HG02588 (cell line): ENCODE results near the gene C16orf92.

Source experiments
- ATAC-seq: cut with Tn5 transposase; IDR thresholded peaks from one replicate; pipeline ENCODE4 v1.9.1; 2021; ENCODE audit warnings: mild to moderate bottlenecking, moderate library complexity; ENCODE audit not compliant: unreplicated experiment

C16orf92 gene

GRCh38 chr16:30053376-30054015, 30.5 kb downstream of the C16orf92 start:
- peak; percentile 17 for ATAC-seq

GRCh38 chr16:30054451-30054850, 31.5 kb downstream of the C16orf92 start:
- no peak for ATAC-seq

- ATAC-seq, result no peak
Measured at GRCh38 chr16:30054959-30055553, 32.1 kb downstream of the C16orf92 start.

- ATAC-seq, result no peak
Measured at GRCh38 chr16:30060346-30060745, 37.3 kb downstream of the C16orf92 start.

GRCh38 chr16:30060836-30061554, 38.0 kb downstream of the C16orf92 start:
- no peak for ATAC-seq

- ATAC-seq, result no peak
Measured at GRCh38 chr16:30063278-30063892, 40.4 kb downstream of the C16orf92 start.

- ATAC-seq, result no peak
Measured at GRCh38 chr16:30063893-30064728, 41.1 kb downstream of the C16orf92 start.

GRCh38 chr16:30064729-30065101, 41.7 kb downstream of the C16orf92 start:
- ATAC-seq, result no peak

GRCh38 chr16:30065102-30065942, 42.3 kb downstream of the C16orf92 start, which contains the start of gene ALDOA:
ALDOA (plus strand) TSS chr16:30065760; CDS start chr16:30066898, 1,138 bp downstream.
- peak; percentile 73 for ATAC-seq

GRCh38 chr16:30065943-30066760, 43.2 kb downstream of the C16orf92 start:
- ATAC-seq, result no peak

GRCh38 chr16:30066761-30067583, 44.0 kb downstream of the C16orf92 start:
- ATAC-seq, result no peak

GRCh38 chr16:30067584-30067916, 44.6 kb downstream of the C16orf92 start:
- ATAC-seq, result no peak

GRCh38 chr16:30068333-30068732, 45.3 kb downstream of the C16orf92 start:
- no peak for ATAC-seq

GRCh38 chr16:30068750-30069610, 46.0 kb downstream of the C16orf92 start:
- ATAC-seq, result no peak

- ATAC-seq, result no peak
Measured at GRCh38 chr16:30069611-30070462, 46.8 kb downstream of the C16orf92 start.

GRCh38 chr16:30070490-30070889, 47.5 kb downstream of the C16orf92 start:
- no peak for ATAC-seq
